A673 (cell line): ENCODE data around the gene CLK2. TPM values are rescaled to one million over a fixed set of nuclear protein-coding genes. Genes with fewer than 3 reads are reported as not detected.

Source experiments
- BruUV-seq: library from RNA; stranded (reverse); fragments of 400-500 nt; replicated peaks from 2 replicates; lab custom pipeline; 2021; lab: Mats Ljungman, UMichigan
- CTCF ChIA-PET: fragments of 300-600 bp; sonication (Branson Sonifier 250); formaldehyde crosslinking; loops from one replicate; lab custom pipeline; 2022; ENCODE audit warnings: antibody characterized with exemption; lab: Charles Lee
- POLR2A ChIA-PET: fragments of 300-600 bp; sonication (Branson Sonifier 250); formaldehyde crosslinking; loops from one replicate; lab custom pipeline; 2022; ENCODE audit warnings: antibody characterized with exemption; ENCODE audit not compliant: low non-redundant PET; lab: Charles Lee
- DNase-seq: peaks from one replicate; pipeline ENCODE4 v3.0.0-alpha.2; 2015; ENCODE audit warnings: low spot score
- H3K27ac ChIP-seq: fragments of 200-600 bp; sonication (generic); 2 replicates; pipeline ENCODE4 v1.5.1; 2016; ENCODE audit warnings: mixed run types, low read depth, mild to moderate bottlenecking, mixed read lengths, antibody characterized with exemption, low read length; ENCODE audit not compliant: poor library complexity, severe bottlenecking
- H3K27me3 ChIP-seq: fragments of 200-600 bp; sonication (generic); replicated peaks from 2 replicates; pipeline ENCODE4 v1.6.1; 2017; ENCODE audit warnings: mixed run types, low read depth, mild to moderate bottlenecking, mixed read lengths, antibody characterized with exemption, low read length; ENCODE audit not compliant: insufficient read depth, poor library complexity
- H3K36me3 ChIP-seq: fragments of 200-600 bp; sonication (generic); 2 replicates; pipeline ENCODE4 v1.6.1; 2016; ENCODE audit warnings: mixed run types, mild to moderate bottlenecking, mixed read lengths, antibody characterized with exemption, low read length; ENCODE audit not compliant: insufficient read depth, poor library complexity, severe bottlenecking
- H3K4me1 ChIP-seq: fragments of 200-600 bp; sonication (generic); 2 replicates; pipeline ENCODE4 v1.6.1; 2017; ENCODE audit warnings: mixed run types, mild to moderate bottlenecking, mixed read lengths, antibody characterized with exemption, low read length; ENCODE audit not compliant: insufficient read depth, poor library complexity, severe bottlenecking
- H3K4me3 ChIP-seq: fragments of 200-600 bp; sonication (generic); 2 replicates; pipeline ENCODE4 v1.5.1; 2016; ENCODE audit warnings: low read depth, mixed run types, mild to moderate bottlenecking, mixed read lengths, low read length; ENCODE audit not compliant: poor library complexity, severe bottlenecking
- H3K9me3 ChIP-seq: fragments of 200-600 bp; sonication (generic); 2 replicates; pipeline ENCODE4 v1.6.1; 2016; ENCODE audit warnings: mixed run types, low read depth, mild to moderate bottlenecking, mixed read lengths, antibody characterized with exemption, low read length; ENCODE audit not compliant: poor library complexity, severe bottlenecking
- CTCF ChIP-seq: fragments of 300-800, 200-600 bp; sonication (generic); conservative IDR thresholded peaks from 2 replicates; pipeline ENCODE4 v1.5.1; 2017; ENCODE audit warnings: low read depth, mild to moderate bottlenecking, antibody characterized with exemption, low read length, moderate library complexity, mixed read lengths
- EZH2 ChIP-seq: fragments of 200-600 bp; sonication (generic); IDR thresholded peaks from 2 replicates; pipeline ENCODE4 v1.6.1; 2017; ENCODE audit warnings: borderline replicate concordance, low read depth, mild to moderate bottlenecking, mixed read lengths, antibody characterized with exemption, low read length; ENCODE audit not compliant: poor library complexity, severe bottlenecking
- intact Hi-C: fragments of 100-400 bp; cut with micrococcal nuclease; formaldehyde crosslinking; loops from one replicate; pipeline ENCODE4 v1.10.0; 2022; ENCODE audit not compliant: unreplicated experiment
- total RNA-seq: library from RNA; stranded (reverse); gene quantifications from 2 replicates; pipeline ENCODE4 v1.2.3, GENCODE V29; 2021

Gene CLK2
- total RNA-seq, 1 experiment from 2014 or later, result 70.2 TPM

GRCh38 chr1:155267373-155267772 lies 5.9 kb downstream of the CLK2 start:
- BruUV-seq, result no TSS peak
- TF ChIP-seq CTCF, result no peak
- TF ChIP-seq EZH2, result no peak
- ChIA-PET CTCF (interaction anchor here (0.5 kb wide), 1 partner anchor 12 kb away, joined by 3 read pairs; the partner anchor contains the start of gene ENTREP3), POLR2A (no interaction called here)
- H3K27ac ChIP-seq, result no peak overlapping the region
- no peaks in the 10 kb centered on the region for H3K9me3 ChIP-seq
- no peak overlapping the region for H3K4me3 ChIP-seq
- DNase-seq, result no peak
- H3K4me1 ChIP-seq, result peaks cover 11% of the 10 kb centered on the region
- H3K27me3 ChIP-seq, result no peaks in the 10 kb centered on the region
- H3K36me3 ChIP-seq, result peaks cover 90% of the 10 kb centered on the region
- intact Hi-C loops, result no loop called here

GRCh38 chr1:155266553-155266952 lies 6.8 kb downstream of the CLK2 start:
- TF ChIP-seq CTCF (no peak), EZH2 (no peak)
- no peak overlapping the region for H3K4me3 ChIP-seq
- H3K27me3 ChIP-seq, result no peaks in the 10 kb centered on the region
- no peak for DNase-seq
- CTCF ChIA-PET, result no interaction called here
- H3K9me3 ChIP-seq, result no peaks in the 10 kb centered on the region
- intact Hi-C loops, result no loop called here
- peaks cover 3% of the 10 kb centered on the region for H3K4me1 ChIP-seq
- H3K36me3 ChIP-seq, result peaks cover 86% of the 10 kb centered on the region
- POLR2A ChIA-PET, result no interaction called here
- BruUV-seq, result no TSS peak
- peak overlapping the region; percentile 38 for H3K27ac ChIP-seq

- ChIA-PET CTCF (interaction anchor here (0.7 kb wide), 1 partner anchor 14 kb away, joined by 4 read pairs; the partner anchor contains the start of gene HCN3), POLR2A (no interaction called here)
- BruUV-seq, result no TSS peak
- Histone ChIP-seq H3K27ac (peak overlapping the region; percentile 42), H3K9me3 (no peaks in the 10 kb centered on the region), H3K4me3 (no peak overlapping the region), H3K4me1 (peaks cover 2% of the 10 kb centered on the region), H3K27me3 (no peaks in the 10 kb centered on the region), H3K36me3 (peaks cover 71% of the 10 kb centered on the region)
- no peak for DNase-seq
- intact Hi-C loops, result no loop called here
- TF ChIP-seq EZH2, result no peak
Observed at GRCh38 chr1:155263067-155263466, 10.2 kb downstream of the CLK2 start.
